ENCODE measurements around the gene JAG1. TPM values are rescaled to one million over a fixed set of nuclear protein-coding genes. Genes with fewer than 3 reads are reported as not detected.

JAG1 gene
- total RNA-seq (ENCODE audit: insufficient read depth, low replicate concordance), result 193 TPM

DNA sequence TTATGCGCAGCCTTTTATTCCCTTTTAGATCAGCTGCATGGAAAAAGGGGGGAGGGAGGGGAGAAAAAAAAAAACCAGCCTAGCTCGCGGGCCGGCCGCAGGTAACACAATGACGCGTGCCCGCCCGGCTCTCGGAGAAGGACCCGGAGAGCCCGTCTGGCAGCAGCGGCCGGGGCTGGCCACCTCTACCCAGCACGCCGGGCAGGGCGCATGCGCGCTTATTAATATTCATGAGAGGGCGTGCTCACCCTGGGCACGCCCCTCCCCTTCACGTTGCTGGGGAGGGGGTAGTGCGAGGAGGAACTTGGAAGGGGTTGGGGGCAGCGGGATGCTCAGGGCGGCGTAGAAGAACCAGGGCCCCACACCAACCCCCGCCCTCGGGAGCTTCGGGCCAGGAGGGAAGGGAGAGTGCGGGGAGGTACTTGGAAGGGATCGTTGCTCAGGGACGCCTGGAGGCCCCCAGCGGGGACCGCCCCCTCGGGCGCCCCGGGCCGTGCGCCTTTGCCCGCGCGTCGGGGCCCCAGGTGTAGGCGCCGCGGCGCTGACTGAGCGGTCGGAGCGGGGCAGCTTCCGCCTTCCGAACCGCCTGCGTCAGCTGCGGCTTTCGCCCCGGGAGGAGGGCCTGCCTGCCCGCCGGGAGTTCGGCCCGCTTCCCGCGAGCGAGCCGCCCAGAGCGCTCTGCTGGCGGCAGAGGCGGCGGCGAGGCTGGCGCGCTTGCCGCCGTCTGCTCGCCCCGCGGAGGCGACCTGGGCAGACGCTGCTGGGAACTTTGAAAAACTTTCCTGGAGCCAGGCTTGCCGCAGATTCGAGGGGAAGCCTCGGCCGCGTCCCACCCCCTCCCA lies at the start of gene JAG1:
JAG1 (minus strand) TSS at position 158 of the 842 bp plus-strand sequence. CDS start 469 bp downstream, outside the sequence.
- DNase-seq (ENCODE audit: low spot score), result peak; percentile 99

DNA sequence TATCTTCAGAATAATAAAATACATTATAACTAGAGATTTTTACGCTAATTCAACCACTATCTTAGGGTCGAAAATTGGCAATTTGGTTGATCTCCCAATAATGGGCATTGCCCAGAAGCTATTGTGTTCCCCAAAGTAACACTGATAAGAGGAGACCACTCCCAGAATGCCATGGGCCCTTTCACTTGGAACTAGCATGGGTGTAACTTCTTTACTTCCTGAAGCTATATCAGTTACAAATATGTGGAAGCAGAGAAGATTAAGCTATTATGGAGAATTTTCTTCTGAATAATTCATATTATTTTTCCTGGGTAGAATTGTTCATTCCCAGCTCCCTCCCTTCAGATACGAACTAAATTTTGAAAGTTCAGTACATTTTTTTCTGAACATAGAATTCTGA lies 48.2 kb upstream of the JAG1 start:
- DNase-seq (ENCODE audit: low spot score), result no peak

DNA sequence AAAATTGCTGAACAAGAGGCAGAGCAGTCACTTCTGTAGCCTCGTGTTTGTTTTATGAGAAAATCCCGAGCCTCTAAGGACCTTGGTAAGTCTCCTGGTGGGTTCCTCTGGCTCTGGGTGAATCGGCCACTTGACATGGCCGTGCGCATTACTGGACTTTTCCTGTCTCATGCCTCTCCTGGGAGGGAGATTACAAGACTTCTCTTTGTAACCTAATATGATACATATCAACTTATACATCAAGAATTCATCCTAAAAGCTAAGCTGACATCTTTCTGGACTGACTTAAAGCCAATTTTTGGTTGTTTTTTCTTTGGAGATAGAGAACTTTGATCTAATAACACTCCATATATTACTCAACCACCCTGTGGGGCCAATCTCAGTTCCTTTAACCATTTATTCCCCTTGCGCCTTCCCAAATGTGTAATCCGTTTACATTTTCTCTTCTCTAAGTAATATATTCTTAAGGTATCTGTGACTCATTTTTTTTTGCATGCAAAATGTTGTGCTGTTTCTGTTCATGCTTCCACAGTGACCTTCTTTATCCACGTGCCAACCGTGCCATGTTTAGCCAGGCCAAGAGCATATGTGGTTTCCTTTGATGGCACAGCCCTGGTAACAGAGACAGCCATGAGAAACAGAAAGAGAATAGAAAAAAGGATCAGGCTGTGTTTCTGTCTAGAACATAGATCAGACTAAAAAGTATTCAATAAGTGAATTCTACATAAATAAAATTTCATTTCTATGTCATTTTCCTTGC lies 47.5 kb upstream of the JAG1 start:
- DNase-seq (ENCODE audit: low spot score), result no peak

DNA sequence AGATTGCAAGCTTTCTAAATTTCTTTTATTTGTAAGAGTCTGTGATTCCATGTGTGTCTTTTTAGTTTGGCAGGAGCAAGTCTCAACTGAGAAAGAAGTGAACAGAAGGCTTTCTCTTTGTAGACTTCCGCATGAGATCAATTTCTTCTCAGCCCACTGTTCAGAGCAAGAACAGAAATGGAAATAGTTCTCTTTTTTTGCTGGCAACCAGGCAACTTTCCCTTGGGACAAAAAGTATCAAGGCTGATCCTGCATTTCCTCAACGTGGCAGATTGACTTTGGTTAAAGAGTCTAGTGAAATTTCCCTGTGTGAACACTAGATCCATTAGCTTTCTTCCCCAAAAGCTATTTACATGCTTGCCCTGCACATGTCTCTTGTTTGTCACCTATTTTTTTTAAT lies 46.8 kb upstream of the JAG1 start:
- DNase-seq (ENCODE audit: low spot score), result peak; percentile 54

DNA sequence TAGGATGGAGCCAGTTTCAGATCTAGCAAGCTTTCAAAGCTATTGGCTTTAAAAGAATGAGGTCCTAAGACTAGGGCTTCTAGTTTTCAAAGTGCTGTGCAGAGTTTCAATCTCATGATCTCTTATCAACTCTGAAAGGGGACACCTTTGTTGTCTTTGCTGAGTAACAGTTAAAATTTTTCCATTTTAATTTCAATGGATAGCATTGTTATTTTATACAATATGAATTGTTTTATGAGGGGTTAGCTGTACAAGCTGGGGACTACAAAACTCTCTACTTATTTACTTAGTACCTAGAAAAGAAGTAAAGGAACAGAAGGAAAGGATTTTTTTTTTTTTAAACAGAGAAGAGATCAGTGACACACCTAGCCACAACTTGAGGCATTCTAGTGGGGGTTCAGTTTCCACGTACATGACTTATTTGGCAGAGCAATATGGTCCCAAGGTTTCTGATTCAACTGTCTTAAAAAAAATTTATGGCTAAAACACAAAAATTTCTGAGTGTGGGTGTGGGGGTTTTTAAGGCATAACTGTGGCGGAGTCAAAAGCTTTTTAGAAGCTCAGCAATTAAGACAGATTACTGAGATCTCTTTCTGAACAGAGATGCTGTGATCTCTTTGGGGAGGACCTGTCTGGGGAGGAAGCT lies 46.1 kb upstream of the JAG1 start:
- DNase-seq (ENCODE audit: low spot score), result no peak

DNA sequence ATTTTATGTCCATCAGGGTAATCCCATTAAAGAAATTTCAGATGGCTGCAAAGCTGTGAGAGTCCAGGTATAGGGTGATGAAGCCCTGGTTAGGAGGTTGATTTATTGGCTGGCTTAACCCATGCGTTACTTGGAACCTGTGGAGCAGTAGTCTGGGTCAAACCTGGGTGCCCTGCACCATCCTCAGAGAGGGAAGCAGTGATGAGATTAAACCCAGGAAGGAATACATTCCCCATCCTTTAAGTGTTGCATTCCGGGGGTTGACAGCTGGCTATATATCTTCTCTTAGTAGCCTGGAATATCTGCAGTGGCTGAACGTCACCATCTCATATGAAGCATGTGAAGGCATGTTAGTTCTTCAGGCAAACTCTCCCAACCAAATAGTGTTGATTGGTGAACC lies 44.9 kb upstream of the JAG1 start:
- DNase-seq (ENCODE audit: low spot score), result no peak

DNA sequence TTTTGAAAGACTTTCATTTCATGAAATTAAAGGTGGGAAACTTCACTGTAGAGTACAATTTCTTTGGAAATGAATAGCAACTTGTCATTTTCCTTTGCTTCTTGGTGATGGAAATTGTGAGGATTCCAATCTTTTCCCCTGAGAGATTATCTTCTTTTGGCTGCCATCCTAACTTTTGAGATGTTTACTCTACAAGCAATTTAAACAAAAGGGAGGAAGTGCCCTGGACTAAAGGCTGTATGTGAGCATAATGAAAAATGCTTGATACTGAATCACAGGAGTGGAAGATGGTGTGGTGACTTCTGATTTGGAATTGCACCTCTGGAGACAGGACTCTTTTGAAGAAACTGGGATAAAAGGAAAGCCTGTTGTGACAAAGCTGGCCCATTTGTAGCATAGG lies 43.1 kb upstream of the JAG1 start:
- DNase-seq (ENCODE audit: low spot score), result no peak

DNA sequence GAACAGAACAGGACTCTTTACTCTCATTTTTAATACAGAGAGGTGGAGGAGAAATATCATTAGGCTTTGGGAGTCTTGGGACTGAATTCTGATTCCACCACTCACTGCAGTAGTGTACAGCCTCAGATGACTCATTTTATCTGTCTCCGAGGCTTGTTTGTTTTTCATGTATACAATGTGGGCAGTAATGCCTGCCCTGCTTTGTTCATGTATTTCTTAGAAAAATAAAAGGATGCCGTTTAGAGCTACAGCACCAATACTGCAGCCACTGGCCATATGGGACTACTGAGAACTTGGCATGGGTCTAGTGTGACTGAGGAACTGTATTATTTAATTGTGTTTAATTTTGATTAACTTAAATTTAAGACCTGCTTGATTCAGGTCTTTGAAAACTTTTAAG lies 41.2 kb upstream of the JAG1 start:
- no peak for DNase-seq (ENCODE audit: low spot score)

DNA sequence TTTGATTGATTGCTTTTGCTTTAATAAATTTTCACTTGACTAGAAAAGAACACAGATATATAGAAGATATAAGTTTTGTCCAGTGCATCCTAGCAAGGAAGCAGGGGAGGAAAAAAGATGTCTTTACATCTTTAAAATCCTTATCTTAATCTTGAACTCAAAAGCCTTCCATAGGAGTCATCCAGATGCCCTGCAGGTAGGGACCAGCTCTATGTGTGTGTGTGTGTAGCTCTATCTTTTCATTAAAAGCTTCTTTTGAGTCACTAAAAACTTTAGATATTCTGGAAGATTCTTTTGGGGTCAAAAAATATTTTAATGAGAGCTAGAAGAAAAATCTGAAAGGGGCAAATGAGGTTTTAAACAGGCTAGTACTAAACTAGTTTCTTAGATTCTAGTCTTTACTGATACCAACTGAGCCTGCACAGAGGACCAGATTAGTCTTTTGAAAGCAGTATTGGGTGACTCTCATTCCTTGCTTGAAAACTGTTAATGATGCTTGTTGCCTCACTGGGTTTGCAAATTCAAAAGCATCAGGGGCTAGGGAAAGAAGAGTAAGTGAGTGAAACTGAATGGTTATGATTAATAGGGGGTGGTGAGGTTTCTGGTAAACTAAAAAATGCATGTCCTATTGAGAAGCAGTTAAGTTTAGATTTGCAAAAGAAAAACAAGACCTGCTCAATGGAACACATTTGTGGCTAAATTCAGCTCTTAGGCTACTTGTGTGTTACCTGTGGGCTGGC lies 40.6 kb upstream of the JAG1 start:
- DNase-seq (ENCODE audit: low spot score), result no peak

DNA sequence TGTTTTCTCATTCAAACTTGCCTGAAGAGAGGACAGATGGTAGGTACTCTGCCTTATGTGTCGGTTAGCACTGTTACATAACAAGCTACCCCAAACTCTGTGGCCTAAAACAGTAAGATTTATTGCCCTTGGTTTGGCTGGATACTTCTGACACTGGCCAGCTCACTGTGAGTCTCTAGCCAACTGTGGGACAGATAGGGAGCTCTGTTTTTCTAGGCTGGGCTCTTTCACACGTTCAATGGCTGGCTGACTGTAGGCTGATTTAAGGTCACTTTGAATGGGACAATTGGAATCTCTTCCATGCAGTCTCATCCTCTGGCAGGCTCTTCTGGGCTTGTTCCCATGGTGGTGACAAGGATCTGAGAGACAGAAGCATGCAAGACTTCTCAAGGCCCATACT lies 39.4 kb upstream of the JAG1 start:
- DNase-seq (ENCODE audit: low spot score), result no peak

DNA sequence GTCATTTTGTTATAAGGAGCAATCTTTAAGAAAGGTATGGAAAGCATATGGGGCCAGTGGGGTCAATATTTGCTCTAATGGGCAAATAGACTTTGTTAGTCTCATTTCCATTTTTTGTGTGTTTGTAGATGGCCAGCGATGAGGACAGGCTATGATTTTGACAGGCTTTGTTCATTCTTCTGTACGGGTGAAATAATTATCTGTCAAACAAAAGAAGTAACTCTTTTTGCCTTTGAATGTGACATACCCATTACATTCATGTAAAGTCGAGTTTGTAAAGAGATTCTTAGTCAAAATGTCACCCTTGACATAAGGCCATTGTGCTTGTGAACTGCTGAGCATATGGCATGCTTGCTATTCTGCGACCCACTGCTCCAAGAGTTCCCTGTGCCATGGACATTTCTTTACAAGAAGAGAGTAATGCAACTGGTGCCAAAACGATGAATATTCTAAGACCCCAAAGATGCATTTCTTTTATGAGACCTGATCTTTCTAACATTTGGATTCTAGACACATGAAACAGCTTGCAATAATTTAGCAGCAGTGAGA lies 38.2 kb upstream of the JAG1 start:
- no peak for DNase-seq (ENCODE audit: low spot score)

DNA sequence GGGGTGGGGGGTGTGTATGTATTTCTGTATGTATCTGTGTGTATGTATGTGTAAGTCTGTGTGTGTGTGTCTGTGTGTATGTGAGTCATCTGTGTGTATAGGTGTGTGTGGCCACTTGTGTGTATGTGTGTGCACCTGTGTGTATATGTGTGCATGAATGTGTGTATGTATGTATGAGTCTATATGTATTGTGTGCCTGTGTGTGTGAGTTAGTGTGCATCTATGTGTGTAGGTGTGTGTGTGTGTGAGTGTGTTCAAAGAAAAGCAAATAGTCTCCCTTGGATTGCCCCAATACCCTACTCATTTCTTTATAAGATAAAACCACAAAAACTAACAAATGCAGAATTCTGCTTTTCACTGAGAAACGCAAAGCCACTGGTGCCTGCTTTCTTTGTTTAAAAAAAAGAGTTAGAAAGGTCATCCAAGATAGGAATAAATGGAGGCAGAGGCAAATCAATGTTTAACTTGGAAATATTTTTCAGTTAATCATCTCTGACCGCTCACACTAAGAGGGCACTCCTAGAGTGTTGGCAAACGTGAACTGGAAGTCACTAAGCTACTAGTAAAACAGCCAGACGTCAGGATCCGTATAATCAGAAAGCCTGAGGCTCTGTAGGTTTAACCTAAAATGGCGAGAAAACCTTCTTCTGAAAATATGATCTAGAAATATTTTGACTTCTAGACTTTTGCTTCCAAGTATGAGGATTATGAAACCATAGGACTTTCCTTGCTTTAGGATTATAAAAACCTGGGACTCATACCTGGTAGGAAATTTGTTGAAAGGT lies 37.4 kb upstream of the JAG1 start:
- DNase-seq (ENCODE audit: low spot score), result no peak

DNA sequence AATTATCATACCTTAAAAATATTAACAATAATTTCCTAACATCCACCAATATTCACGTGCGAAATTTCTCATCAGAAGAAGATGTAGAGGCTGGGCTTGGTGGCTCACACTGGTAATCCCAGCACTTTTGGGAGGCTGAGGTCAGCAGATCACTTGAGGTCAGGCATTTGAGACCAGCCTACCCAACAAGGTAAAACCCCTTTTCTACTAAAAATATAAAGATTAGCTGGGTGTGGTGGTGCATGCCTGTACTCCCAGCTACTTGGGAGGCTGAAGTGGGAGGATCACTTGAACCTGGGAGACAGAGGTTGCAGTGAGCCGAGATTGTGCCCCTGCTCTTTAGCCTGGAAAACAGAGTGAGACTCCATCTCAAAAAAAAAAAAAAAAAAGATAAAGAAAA lies 36.1 kb upstream of the JAG1 start:
- DNase-seq (ENCODE audit: low spot score), result no peak

DNA sequence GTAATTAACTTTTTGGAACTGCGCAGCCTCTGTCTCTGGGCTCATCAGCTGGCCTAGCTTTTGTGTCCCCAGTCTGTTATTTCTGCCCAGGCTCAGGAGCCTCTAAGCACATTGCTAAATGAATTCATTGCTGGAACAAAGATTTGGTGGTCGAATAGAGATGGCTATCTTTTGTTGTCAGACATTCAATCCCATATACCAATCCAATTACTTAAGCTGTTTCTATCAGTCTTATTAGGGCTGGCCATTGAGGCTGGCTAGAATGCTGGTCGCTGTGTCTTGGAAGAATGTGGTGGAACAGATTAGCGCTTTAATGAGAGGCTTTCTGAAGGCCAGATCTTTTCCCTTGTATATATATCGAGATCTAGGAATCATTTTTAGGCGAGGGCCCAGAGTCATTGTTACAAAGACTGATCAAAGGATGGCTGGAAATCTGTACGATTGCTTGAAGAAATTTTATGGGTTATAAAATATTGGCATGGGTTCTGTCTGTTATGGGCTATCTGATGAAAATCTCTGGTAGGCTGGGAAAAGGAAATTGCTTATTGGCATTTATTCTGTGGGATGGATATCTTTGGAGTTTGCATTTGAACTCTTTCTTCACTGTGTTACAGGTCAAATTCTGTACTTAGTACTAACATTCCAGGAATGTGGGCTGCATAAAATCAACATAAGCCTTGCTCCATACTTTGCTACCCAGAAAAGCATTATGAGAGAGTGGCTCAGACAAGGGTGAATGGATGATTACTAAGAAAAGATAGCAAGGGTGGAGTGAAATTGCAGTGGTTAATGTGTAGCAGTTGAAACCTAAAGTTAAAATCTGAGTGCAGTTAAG lies 34.8 kb upstream of the JAG1 start:
- DNase-seq (ENCODE audit: low spot score), result peak; percentile 90

DNA sequence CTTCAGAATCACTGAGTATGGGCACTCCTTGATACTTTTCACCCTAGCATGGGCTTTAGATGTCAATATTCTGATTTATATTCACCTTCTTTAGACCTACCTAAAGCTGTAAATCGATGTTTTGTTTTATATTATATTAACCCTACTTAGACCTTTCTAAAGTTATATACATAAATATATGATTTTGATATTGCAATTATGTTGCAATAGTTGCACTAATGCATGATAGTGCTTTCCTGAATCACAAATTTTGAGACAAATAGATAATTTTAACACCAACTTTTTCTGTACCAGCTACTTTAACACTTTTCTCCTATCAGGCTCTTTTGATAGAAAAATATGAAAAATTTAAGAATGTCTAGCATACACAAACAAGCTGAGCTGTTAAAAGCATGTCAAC lies 34.0 kb upstream of the JAG1 start:
- no peak for DNase-seq (ENCODE audit: low spot score)

DNA sequence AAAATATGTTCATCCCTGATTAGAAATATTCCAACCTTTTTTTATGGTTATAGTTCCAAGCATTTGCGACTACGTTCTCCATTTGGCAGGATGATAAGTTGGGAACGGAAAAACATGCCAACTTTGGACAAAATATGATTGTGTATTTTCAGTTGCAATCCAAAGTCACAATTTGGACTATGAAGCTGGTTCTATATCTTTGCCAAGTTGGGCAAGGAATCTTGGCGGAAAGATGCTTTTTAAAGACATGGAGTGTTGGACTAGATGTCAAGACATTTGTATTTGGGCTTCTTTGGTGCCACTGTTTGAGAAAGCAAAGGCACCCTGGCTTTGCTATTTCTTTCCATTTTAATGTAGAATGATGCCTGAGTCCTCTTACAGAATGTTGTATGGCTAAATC lies 33.3 kb upstream of the JAG1 start:
- DNase-seq (ENCODE audit: low spot score), result no peak

DNA sequence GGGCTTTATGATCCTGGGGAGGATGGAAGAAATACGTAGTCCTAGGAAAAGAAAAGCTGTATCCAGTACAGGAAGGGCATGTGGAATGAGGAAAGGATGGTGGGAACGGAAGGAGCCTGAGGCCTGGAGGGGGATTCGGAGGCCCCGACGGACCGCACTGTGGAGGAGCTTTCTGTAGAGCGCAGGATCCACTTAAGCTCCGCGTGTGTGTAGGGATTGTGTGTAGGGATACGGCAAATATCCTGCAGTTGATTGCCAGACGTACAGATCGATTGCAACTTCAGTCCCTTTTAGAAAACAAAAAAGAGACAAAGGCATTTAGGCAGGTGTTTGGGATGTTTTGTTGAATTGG lies 32.6 kb upstream of the JAG1 start:
- no peak for DNase-seq (ENCODE audit: low spot score)

DNA sequence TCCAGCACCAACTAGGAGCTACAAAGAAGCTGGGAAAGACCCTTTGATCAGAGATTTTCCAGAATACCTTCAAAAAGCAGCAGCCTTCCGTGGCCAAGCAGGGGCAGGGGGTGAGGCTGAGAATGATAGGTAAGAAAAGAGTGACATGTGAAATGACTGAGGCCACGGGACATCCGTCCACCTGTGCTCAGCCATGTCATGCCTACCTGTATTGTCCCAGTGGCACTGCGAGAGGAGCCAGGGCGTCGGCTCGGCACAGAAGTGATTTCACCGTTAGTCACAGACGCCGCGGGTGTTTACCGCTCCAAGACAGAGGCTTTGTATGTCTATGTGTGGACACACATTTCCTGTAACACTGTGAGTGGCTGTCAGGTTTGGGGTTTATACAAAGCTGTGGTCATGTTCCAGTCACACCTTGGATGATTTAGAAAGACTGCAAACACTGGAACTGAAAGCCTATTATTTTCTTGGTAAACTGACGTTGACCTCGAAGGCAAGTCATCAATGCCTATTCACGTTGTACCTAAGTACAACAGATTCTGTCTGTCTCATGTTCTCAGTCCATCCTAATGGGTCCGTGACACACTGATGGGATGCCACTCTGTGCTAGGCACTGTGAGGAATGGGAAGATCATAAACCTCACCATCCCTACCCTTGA lies 32.1 kb upstream of the JAG1 start:
- DNase-seq (ENCODE audit: low spot score), result no peak

DNA sequence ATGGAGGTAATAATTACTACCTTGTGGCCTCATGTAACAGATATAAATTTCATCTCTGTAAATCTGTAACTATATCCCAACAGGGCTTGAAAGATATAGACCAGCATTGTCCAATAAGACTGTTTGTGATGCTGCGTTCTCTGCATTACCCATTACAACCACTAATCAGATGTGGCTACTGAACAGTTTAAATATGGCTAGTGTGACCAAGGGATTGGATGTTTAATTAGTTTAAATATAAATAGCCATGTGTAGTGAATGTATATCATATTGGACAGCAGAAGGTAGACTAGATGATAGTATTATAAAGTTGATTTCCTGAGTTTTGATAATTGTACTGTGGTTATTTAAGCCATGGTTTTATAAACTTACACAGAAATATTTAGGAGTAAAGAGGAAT lies 27.8 kb upstream of the JAG1 start:
- no peak for DNase-seq (ENCODE audit: low spot score)
